K562 (cell line): ENCODE results near the gene ADK. TPM values are rescaled to one million over a fixed set of nuclear protein-coding genes. Genes with fewer than 3 reads are reported as not detected.
A peak's percentile ranks its signal among the peaks of the same experiment; 100 is the strongest.

Source experiments
- CHD2 ChIP-seq: IDR thresholded peaks from 2 replicates; pipeline ENCODE4 v1.6.1; 2011; ENCODE audit warnings: low read depth, low read length
- GABPA ChIP-seq: fragments of 200-800 bp; sonication (Bioruptor generic); conservative IDR thresholded peaks from 2 replicates; pipeline ENCODE4 v1.6.1; 2016; ENCODE audit warnings: low read depth, missing genetic modification characterization, missing compliant biosample characterization
- GATAD2B ChIP-seq: fragments of 450-650 bp; IDR thresholded peaks from 2 replicates; pipeline ENCODE4 v1.6.1; 2017; ENCODE audit warnings: mild to moderate bottlenecking, borderline replicate concordance
- HEY1 ChIP-seq: fragments of 250-450 bp; sonication (Bioruptor Pico); IDR thresholded peaks from 2 replicates; pipeline ENCODE4 v1.5.0; 2020; ENCODE audit warnings: mild to moderate bottlenecking, moderate library complexity, borderline replicate concordance
- LEF1 ChIP-seq: fragments of 450-650 bp; IDR thresholded peaks from 2 replicates; pipeline ENCODE4 v1.6.1; 2016; ENCODE audit warnings: mild to moderate bottlenecking
- MCM7 ChIP-seq, 2 experiments: fragments of 450-650 bp; IDR thresholded peaks; 2 replicates each; pipeline ENCODE4 v1.6.1; 2016 to 2018
- NR4A1 ChIP-seq, 2 experiments: fragments of 250-450 bp in 1 of 2; fragments of 450-650 bp in 1 of 2; sonication (Bioruptor Pico) in 1 of 2; IDR thresholded peaks; 2 replicates each; pipeline versions ENCODE4 v1.4.0 to v1.6.1; 2016 to 2020; ENCODE audit warnings: mild to moderate bottlenecking in 2 of 2, missing compliant biosample characterization in 1 of 2, missing genetic modification characterization in 1 of 2, moderate library complexity in 1 of 2
- SP2 ChIP-seq: IDR thresholded peaks from 2 replicates; pipeline ENCODE4 v1.6.1; 2011; ENCODE audit warnings: mild to moderate bottlenecking, low read depth, low read length, moderate library complexity; ENCODE audit not compliant: poor library complexity, severe bottlenecking; ENCODE audit errors: extremely low read depth
- ZNF197 ChIP-seq: fragments of 200-800 bp; sonication (Bioruptor generic); IDR thresholded peaks from 2 replicates; pipeline ENCODE4 v1.6.1; 2016; ENCODE audit warnings: low read depth, missing genetic modification characterization, missing compliant biosample characterization
- ZNF232 ChIP-seq: sonication (generic); formaldehyde crosslinking; IDR thresholded peaks from 2 replicates; pipeline ENCODE4 v1.8.0; 2022; ENCODE audit warnings: mild to moderate bottlenecking, missing genetic modification reagents
- ZNF507 ChIP-seq: conservative IDR thresholded peaks from 2 replicates; pipeline ENCODE4 v1.6.1; 2017; ENCODE audit warnings: missing genetic modification characterization, missing compliant biosample characterization
- polyA plus RNA-seq, 8 experiments: library from polyadenylated mRNA; depleted of rRNA in 4 of 8; stranded (reverse) in 5 of 8; unstranded in 3 of 8; fragments of >200 nt; fragmentation: Nextera tagmentation in 2 of 8; fragmentation: Illumina TruSeq in 1 of 8; extraction: Ambion mirVana in 2 of 8; extraction: Trizol in 1 of 8; gene quantifications; 2 replicates each; pipeline versions ENCODE4 v1.2.1 to v1.2.3, GENCODE V29; 2011 to 2014; ENCODE audit warnings: inconsistent platforms in 1 of 8, missing spikeins in 1 of 8
- total RNA-seq, 7 experiments: library from RNA; depleted of rRNA in 6 of 7; stranded (reverse); fragments of >200 nt in 6 of 7; fragmentation: Illumina TruSeq in 2 of 7; extraction: Trizol in 2 of 7; gene quantifications; 2 replicates each; pipeline versions ENCODE4 v1.2.1 to v1.2.3, GENCODE V29; 2011 to 2021; ENCODE audit warnings: low replicate concordance in 1 of 7
- TF ChIP-seq, protein P1 (sequence below): fragments of 450-650 bp; IDR thresholded peaks from 2 replicates; pipeline ENCODE4 v1.6.1; 2016; ENCODE audit warnings: low read depth
- TF ChIP-seq, protein P2 (sequence below): fragments of 450-650 bp; IDR thresholded peaks from 2 replicates; pipeline ENCODE4 v1.7.1; 2018; ENCODE audit warnings: mild to moderate bottlenecking, low read depth; ENCODE audit not compliant: partially characterized antibody
- TF ChIP-seq, protein P3 (sequence below): fragments of 250-450 bp; sonication (Bioruptor Pico); IDR thresholded peaks from 2 replicates; pipeline ENCODE4 v1.4.0; 2020; ENCODE audit warnings: mild to moderate bottlenecking

ADK gene
- total and polyA plus RNA-seq, 9 of the 15 experiments (the other 6 are each of a cell fraction or from before 2014, with no cell fraction given) = 54.2 to 97.8 (median 73.6) TPM

DNA sequence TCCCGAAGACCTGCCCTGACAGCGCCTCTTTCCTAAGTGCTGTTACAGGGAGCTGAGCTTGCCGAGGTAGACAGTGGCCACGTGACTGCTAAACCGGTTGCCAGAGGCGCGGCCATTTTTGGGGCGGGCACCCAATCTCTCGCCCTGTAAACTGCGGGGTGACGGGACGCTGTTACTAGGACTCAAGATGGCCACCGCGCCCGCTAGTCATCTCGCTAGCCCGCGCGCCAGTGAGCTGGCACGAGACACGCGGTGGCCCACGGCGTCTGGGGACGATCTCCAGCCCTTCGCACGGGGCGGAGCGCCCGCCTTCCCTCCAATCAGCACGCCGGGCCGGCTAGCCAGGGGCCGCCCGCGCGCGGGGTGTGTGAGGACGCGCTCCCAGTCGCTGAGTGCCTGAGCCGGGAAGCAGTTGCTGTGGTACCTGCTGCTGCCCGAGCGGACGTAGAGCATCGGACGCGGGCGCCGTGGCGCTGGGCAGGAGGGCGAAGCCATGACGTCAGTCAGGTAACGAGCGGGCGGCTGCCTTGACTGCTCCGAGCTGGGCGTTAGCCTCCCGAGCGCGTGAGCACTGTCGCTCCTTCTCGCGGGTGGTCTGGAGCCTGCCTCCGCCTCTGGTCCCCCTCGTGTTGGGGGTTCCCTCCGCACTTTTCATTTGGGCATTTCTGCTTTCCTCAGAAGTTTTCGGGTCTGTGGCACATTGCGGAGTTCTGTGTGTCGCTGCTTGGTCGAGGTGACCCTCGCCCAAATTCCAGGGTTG lies 25.5 kb downstream of the ADK start (continued):
- TF ChIP-seq, protein P1, sequence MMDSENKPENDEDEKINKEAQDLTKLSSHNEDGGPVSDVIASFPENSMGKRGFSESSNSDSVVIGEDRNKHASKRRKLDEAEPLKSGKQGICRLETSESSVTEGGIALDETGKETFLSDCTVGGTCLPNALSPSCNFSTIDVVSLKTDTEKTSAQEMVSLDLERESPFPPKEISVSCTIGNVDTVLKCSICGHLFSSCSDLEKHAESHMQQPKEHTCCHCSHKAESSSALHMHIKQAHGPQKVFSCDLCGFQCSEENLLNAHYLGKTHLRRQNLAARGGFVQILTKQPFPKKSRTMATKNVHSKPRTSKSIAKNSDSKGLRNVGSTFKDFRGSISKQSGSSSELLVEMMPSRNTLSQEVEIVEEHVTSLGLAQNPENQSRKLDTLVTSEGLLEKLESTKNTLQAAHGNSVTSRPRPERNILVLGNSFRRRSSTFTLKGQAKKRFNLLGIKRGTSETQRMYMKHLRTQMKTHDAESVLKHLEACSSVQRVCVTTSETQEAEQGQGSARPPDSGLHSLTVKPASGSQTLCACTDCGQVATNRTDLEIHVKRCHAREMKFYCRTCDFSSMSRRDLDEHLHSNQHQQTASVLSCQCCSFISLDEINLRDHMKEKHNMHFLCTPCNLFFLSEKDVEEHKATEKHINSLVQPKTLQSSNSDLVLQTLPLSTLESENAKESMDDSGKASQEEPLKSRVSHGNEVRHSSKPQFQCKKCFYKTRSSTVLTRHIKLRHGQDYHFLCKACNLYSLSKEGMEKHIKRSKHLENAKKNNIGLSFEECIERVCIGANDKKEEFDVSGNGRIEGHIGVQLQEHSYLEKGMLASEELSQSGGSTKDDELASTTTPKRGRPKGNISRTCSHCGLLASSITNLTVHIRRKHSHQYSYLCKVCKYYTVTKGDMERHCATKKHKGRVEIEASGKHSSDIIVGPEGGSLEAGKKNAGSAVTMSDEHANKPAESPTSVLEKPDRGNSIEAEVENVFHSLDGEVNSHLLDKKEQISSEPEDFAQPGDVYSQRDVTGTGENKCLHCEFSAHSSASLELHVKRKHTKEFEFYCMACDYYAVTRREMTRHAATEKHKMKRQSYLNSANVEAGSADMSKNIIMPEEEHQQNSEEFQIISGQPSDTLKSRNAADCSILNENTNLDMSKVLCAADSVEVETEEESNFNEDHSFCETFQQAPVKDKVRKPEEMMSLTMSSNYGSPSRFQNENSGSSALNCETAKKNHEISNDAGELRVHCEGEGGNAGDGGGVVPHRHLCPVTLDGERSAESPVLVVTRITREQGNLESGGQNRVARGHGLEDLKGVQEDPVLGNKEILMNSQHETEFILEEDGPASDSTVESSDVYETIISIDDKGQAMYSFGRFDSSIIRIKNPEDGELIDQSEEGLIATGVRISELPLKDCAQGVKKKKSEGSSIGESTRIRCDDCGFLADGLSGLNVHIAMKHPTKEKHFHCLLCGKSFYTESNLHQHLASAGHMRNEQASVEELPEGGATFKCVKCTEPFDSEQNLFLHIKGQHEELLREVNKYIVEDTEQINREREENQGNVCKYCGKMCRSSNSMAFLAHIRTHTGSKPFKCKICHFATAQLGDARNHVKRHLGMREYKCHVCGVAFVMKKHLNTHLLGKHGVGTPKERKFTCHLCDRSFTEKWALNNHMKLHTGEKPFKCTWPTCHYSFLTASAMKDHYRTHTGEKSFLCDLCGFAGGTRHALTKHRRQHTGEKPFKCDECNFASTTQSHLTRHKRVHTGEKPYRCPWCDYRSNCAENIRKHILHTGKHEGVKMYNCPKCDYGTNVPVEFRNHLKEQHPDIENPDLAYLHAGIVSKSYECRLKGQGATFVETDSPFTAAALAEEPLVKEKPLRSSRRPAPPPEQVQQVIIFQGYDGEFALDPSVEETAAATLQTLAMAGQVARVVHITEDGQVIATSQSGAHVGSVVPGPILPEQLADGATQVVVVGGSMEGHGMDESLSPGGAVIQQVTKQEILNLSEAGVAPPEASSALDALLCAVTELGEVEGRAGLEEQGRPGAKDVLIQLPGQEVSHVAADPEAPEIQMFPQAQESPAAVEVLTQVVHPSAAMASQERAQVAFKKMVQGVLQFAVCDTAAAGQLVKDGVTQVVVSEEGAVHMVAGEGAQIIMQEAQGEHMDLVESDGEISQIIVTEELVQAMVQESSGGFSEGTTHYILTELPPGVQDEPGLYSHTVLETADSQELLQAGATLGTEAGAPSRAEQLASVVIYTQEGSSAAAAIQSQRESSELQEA = no peak; the same call in 1 of the 2 replicates
- TF ChIP-seq MCM7 (IDR thresholded peaks at IDR 0.05) = no peak
- TF ChIP-seq, protein P2, sequence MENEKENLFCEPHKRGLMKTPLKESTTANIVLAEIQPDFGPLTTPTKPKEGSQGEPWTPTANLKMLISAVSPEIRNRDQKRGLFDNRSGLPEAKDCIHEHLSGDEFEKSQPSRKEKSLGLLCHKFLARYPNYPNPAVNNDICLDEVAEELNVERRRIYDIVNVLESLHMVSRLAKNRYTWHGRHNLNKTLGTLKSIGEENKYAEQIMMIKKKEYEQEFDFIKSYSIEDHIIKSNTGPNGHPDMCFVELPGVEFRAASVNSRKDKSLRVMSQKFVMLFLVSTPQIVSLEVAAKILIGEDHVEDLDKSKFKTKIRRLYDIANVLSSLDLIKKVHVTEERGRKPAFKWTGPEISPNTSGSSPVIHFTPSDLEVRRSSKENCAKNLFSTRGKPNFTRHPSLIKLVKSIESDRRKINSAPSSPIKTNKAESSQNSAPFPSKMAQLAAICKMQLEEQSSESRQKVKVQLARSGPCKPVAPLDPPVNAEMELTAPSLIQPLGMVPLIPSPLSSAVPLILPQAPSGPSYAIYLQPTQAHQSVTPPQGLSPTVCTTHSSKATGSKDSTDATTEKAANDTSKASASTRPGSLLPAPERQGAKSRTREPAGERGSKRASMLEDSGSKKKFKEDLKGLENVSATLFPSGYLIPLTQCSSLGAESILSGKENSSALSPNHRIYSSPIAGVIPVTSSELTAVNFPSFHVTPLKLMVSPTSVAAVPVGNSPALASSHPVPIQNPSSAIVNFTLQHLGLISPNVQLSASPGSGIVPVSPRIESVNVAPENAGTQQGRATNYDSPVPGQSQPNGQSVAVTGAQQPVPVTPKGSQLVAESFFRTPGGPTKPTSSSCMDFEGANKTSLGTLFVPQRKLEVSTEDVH = peak; percentile 62
- TF ChIP-seq ZNF197 (CRISPR knock-in tag) = 0 out of 2 replicates have a peak, but pooled peaks have one; percentile 72
- 0 out of 2 replicates have a peak, but pooled peaks have one; percentile 14 for TF ChIP-seq GATAD2B
- peak; percentile 45; the same call in 1 of the 2 replicates for TF ChIP-seq LEF1
- TF ChIP-seq NR4A1 (CRISPR knock-in tag; IDR thresholded peaks at IDR 0.05) = no peak
- TF ChIP-seq NR4A1 (tag; IDR thresholded peaks at IDR 0.05) = peak; percentile 89
- no peak for TF ChIP-seq ZNF507
- TF ChIP-seq CHD2 = no peak; the same call in 1 of the 2 replicates
- no peak; the same call in none of the 2 replicates for TF ChIP-seq GABPA (tag)
- TF ChIP-seq HEY1 (CRISPR knock-in tag) = no peak
- TF ChIP-seq, protein P3, sequence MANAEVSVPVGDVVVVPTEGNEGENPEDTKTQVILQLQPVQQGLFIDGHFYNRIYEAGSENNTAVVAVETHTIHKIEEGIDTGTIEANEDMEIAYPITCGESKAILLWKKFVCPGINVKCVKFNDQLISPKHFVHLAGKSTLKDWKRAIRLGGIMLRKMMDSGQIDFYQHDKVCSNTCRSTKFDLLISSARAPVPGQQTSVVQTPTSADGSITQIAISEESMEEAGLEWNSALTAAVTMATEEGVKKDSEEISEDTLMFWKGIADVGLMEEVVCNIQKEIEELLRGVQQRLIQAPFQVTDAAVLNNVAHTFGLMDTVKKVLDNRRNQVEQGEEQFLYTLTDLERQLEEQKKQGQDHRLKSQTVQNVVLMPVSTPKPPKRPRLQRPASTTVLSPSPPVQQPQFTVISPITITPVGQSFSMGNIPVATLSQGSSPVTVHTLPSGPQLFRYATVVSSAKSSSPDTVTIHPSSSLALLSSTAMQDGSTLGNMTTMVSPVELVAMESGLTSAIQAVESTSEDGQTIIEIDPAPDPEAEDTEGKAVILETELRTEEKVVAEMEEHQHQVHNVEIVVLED (CRISPR knock-in tag) = peak; percentile 42; the same call in 1 of the 2 replicates
- peak; percentile 57; the same call in 1 of the 2 replicates for TF ChIP-seq ZNF232 (CRISPR knock-in tag)
- TF ChIP-seq SP2 = no peak
